HUES6 (cell line): ENCODE results near the gene RB1.

Experiments
- H3K27ac ChIP-seq: 2 replicates; pipeline ENCODE4 v1.7.0; 2013; ENCODE audit warnings: low read depth, mild to moderate bottlenecking, low read length, inconsistent platforms
- H3K27me3 ChIP-seq: 2 replicates; pipeline ENCODE4 v1.6.1; 2013; ENCODE audit warnings: low read length; ENCODE audit not compliant: control insufficient read depth, insufficient read depth
- H3K36me3 ChIP-seq: 2 replicates; pipeline ENCODE4 v1.6.1; 2013; ENCODE audit warnings: low read length; ENCODE audit not compliant: control insufficient read depth, insufficient read depth
- H3K4me1 ChIP-seq: 2 replicates; pipeline ENCODE4 v1.6.1; 2013; ENCODE audit warnings: low read length; ENCODE audit not compliant: control insufficient read depth, insufficient read depth
- H3K4me3 ChIP-seq: 2 replicates; pipeline ENCODE4 v1.5.1; 2013; ENCODE audit warnings: low read depth, low read length
- H3K9ac ChIP-seq: one replicate; pipeline ENCODE4 v1.6.1; 2013; ENCODE audit warnings: mild to moderate bottlenecking, low read length
- H3K9me3 ChIP-seq: 2 replicates; pipeline ENCODE4 v1.6.1; 2013; ENCODE audit warnings: low read depth, low read length; ENCODE audit not compliant: control insufficient read depth, insufficient read depth

Gene RB1

DNA sequence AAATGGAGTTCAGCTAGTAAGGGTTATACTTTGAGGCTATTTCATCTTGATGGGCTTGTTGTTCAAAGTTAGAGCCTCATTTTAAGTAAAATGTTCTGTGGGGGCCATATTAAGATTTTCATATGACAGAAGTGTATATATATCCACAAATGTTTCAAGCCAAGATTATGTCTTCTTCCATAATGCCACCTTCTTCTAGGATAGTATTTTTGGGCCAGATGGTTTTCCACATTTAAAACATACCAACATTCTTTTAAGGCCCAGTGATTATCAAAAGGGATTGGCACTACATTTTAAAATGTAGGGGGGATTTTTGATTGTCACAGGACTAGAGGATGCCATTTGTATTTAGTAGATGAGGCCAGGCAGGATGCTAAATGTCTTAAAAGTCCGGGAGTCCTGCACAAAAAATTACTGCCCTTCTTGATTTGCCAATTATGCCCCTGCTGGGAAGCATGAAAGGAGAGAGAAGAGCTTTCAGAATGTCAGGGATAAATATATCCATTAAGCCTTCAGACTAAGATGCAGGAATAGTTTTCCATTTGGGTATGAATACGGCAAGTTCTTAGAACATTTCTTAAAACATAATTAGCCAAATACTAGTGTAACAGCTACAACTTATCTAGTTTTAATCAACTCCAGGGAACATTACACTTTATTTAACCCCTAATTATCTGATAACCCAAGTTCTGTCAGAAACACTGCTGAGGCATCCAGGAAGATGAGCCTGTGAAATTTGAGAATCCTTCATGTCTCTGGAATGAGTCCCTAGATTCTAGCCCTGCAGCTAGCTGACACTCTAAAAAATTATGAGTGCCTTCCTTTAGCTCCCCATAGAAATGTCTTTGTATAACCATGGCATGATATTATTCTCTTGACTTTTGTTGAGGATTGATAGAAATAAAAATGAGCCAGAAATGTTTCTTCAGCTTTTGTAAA, 36.6 kb upstream of the RB1 start:
- H3K27me3 ChIP-seq, result no peaks in the 10 kb centered on the region
- H3K4me3 ChIP-seq, result no peak overlapping the region
- H3K36me3 ChIP-seq, result peaks cover 28% of the 10 kb centered on the region
- H3K9ac ChIP-seq, result no peak overlapping the region
- H3K27ac ChIP-seq, result no peak overlapping the region
- no peaks in the 10 kb centered on the region for H3K9me3 ChIP-seq
- peaks cover 13% of the 10 kb centered on the region for H3K4me1 ChIP-seq

DNA sequence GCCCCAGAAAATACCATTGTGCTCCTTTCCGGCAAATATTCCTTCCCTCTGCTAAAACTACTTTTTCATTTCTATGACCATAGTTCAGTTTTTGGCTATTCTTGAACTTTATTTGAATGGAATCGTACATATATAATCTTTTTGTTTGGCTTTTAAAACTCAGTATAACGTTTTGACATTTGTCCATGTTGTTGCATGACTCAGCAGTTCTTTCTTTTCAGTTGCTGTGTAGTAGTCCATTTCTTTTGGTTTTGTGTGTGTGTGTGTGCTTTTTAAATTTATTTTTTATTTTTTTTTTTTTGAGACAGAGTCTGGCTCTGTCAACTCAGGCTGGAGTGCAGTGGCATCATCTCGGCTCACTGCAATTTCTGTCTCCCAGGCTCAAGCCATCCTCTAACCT, 35.5 kb upstream of the RB1 start:
- Histone ChIP-seq H3K9me3 (no peaks in the 10 kb centered on the region), H3K27me3 (no peaks in the 10 kb centered on the region), H3K9ac (no peak overlapping the region), H3K36me3 (peaks cover 19% of the 10 kb centered on the region), H3K4me1 (peaks cover 7% of the 10 kb centered on the region), H3K27ac (no peak overlapping the region), H3K4me3 (no peak overlapping the region)

DNA sequence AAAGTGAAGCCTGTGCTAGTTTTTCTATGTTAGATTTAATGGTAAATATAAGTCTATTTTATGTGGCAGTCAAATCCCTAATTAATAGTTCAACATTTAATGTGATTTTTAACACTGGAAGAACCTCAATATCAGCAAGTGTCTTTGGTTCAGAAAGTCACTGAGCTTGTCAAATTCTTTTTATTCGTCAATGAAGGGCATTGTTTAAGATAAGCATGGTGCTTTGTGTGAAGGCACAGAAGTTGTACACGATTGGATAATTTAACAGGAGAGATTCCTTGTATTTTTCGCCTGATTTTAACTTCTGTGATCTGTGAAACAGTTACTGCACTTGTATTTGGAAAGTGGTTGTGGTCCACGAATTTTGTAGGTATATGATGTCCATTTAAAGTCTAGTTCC, 30.2 kb upstream of the RB1 start:
- H3K36me3 ChIP-seq, result no peaks in the 10 kb centered on the region

DNA sequence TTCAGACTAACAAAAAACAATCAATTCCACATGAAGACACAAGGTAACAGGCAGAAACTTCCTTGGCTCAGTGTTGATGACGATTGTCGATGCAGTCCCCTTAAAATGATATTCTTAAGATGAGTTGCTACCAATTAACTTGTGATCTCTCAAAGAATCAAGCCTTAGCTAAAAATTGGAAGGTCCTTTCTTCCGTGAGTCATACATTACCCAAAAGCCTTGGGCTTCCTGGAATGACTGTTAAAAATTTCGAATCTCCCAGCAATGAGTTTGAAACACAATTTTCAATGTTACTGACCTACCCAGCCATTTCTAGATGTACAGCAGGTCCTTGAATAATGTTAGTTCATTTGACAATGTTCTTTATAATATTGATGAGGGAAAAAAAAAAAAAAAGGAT, 28.0 kb upstream of the RB1 start:
- no peaks in the 10 kb centered on the region for H3K27me3 ChIP-seq
- no peak overlapping the region for H3K9ac ChIP-seq
- H3K27ac ChIP-seq, result no peak overlapping the region
- H3K4me1 ChIP-seq, result no peaks in the 10 kb centered on the region
- no peaks in the 10 kb centered on the region for H3K36me3 ChIP-seq
- H3K4me3 ChIP-seq, result no peak overlapping the region
- H3K9me3 ChIP-seq, result no peaks in the 10 kb centered on the region

More for the DNA sequence above, 30.2 kb upstream of the RB1 start:
- no peaks in the 10 kb centered on the region for H3K9me3 ChIP-seq
- no peak overlapping the region for H3K27ac ChIP-seq
- no peaks in the 10 kb centered on the region for H3K27me3 ChIP-seq
- no peak overlapping the region for H3K9ac ChIP-seq
- no peaks in the 10 kb centered on the region for H3K4me1 ChIP-seq
- no peak overlapping the region for H3K4me3 ChIP-seq

DNA sequence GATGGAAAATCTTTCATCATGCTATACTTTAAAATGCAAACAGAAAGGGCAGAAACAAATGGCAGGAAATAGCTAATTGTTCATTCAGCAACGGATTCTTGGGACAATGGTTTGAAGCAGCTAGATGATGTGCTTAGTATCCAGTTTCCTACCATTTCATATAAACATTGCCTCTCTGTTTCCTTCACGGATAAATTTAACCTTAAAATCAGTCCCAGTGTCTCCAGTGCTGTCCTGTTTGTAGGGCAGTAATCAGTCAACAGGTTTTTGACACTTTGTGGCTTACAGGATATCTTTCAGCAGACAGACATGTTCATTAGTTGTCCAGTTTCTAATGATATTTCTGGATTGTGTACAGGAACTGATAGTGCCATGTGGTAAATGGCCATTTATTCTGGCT, 24.7 kb upstream of the RB1 start:
- no peak overlapping the region for H3K27ac ChIP-seq
- no peaks in the 10 kb centered on the region for H3K27me3 ChIP-seq
- H3K36me3 ChIP-seq, result no peaks in the 10 kb centered on the region
- no peaks in the 10 kb centered on the region for H3K4me1 ChIP-seq
- H3K4me3 ChIP-seq, result no peak overlapping the region
- H3K9me3 ChIP-seq, result no peaks in the 10 kb centered on the region
- H3K9ac ChIP-seq, result no peak overlapping the region

DNA sequence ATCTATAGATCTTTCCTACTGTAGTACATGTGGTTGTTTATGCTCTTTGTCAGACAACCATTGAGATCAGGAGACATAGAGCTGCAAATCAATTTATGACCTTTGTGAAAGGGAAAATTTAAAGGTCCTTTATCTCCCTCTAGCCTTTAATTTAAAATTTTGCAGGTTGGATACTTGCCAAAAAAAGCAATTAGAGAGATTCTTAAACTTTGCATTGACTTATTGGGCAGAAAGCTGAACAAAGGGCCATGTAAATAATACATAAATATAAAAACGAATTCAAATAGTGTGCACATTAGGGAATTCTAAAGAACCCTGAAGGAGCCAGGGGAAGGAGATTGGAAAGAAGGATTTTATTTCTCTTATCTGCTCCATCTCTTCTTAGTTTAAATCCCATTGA, 22.0 kb upstream of the RB1 start:
- no peak overlapping the region for H3K4me3 ChIP-seq
- H3K27ac ChIP-seq, result no peak overlapping the region
- H3K27me3 ChIP-seq, result no peaks in the 10 kb centered on the region
- H3K9me3 ChIP-seq, result no peaks in the 10 kb centered on the region
- no peak overlapping the region for H3K9ac ChIP-seq
- H3K36me3 ChIP-seq, result no peaks in the 10 kb centered on the region
- no peaks in the 10 kb centered on the region for H3K4me1 ChIP-seq

DNA sequence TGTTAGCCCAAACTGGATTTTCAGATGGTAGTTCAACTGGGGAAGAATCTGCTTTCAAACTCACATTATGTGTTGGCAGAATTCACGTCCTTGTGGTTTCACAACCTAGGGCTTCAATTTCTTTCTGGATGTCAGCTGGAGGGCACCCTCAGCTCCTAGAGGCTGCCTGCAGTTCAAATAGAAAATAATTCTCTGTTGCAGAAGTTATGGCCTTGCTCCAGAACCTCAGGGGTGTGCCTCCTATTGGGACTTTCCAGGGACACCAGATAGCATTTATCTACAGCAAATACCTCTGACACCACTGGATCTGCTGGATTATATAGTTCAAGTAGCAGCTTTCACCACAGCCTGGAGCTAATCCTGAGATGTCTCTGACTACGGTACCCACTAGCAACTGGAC, 11.8 kb upstream of the RB1 start:
- no peak overlapping the region for H3K9ac ChIP-seq
- no peak overlapping the region for H3K27ac ChIP-seq
- H3K4me1 ChIP-seq, result no peaks in the 10 kb centered on the region
- H3K36me3 ChIP-seq, result no peaks in the 10 kb centered on the region
- H3K9me3 ChIP-seq, result no peaks in the 10 kb centered on the region
- H3K27me3 ChIP-seq, result no peaks in the 10 kb centered on the region
- no peak overlapping the region for H3K4me3 ChIP-seq

DNA sequence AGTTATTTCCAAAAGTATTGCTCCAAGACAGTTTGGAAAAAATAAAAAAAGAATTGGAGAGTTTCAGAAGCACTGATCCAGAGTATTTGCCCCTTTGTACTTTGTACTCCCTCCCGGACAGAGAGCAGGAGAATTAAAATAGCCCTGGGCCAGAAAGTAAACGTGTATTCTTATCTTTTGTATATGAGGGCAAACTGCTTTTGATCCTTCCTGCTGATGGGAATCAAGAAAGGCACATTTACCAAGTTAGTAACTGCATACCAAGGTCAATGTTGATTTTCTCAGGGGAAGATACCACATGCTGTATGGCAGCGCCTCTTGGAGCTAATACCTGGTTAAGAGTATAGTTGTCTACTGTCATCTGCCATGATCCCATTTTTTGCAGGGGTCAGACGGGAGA, 10.9 kb upstream of the RB1 start:
- Histone ChIP-seq H3K27me3 (no peaks in the 10 kb centered on the region), H3K4me3 (no peak overlapping the region), H3K27ac (no peak overlapping the region), H3K36me3 (no peaks in the 10 kb centered on the region), H3K9ac (no peak overlapping the region), H3K9me3 (no peaks in the 10 kb centered on the region), H3K4me1 (no peaks in the 10 kb centered on the region)

DNA sequence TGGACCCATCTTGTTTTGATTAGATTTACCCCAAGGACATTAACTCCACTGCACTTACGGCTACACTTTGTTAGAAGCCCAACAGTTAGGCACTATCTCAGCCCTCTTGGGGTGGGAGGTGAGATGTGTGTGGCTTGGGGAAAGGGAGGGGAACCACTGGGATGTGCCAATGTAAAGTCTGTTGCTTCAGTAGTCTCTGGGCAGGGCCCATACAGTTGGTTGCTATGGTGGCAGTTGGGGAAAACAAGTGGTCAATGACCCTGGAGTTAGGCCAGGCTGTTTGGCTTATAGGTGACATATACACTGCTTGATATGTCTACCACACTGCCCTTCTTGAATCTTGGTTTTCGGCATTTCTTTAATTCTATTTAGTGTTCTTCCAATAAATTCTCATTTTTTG, 8.9 kb upstream of the RB1 start:
- no peak overlapping the region for H3K9ac ChIP-seq
- no peak overlapping the region for H3K27ac ChIP-seq
- no peaks in the 10 kb centered on the region for H3K9me3 ChIP-seq
- H3K4me1 ChIP-seq, result no peaks in the 10 kb centered on the region
- no peaks in the 10 kb centered on the region for H3K27me3 ChIP-seq
- H3K4me3 ChIP-seq, result no peak overlapping the region
- H3K36me3 ChIP-seq, result no peaks in the 10 kb centered on the region

DNA sequence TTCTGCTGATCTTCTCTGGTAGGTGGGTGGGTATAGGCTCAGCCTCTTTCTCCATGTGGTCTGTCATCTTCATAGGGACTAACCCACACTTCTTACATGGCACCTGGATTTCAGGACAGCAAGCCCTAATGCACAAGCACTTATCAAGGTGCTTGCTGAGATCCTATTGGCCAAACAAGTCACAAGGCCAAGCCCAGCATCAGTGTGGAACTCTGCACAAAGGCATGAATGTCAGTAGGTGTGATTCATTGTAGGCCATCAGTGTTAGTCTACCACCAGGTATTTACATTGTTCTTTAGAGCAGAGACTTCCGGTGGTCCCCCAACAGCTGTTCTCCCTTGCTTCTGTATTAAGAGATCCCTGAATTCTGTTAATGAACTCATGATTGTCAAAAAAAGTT, 8.3 kb upstream of the RB1 start:
- no peaks in the 10 kb centered on the region for H3K4me1 ChIP-seq
- no peaks in the 10 kb centered on the region for H3K9me3 ChIP-seq
- H3K27me3 ChIP-seq, result no peaks in the 10 kb centered on the region
- no peaks in the 10 kb centered on the region for H3K36me3 ChIP-seq
- no peak overlapping the region for H3K4me3 ChIP-seq
- H3K27ac ChIP-seq, result no peak overlapping the region
- H3K9ac ChIP-seq, result no peak overlapping the region

DNA sequence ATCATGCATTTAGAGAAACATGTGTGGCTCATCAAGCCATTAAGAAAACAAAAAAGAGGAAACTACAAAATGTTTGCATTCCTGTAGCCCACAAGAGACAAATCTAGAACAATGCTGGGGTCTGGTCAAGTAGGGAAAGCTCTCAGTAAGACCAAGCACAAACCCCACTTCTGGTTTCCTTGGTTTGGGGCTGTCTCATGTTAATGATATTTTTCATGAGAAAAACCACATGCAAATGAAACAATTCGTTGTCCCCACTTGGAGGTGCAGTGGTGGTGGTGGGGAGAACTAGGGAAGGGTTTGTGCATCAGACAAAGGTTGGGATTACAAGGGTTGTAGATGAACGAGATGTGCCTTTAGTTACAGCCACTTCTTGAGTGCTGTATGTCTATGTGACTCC, 7.0 kb upstream of the RB1 start:
- Histone ChIP-seq H3K4me1 (no peaks in the 10 kb centered on the region), H3K9ac (no peak overlapping the region), H3K27me3 (no peaks in the 10 kb centered on the region), H3K36me3 (no peaks in the 10 kb centered on the region), H3K4me3 (no peak overlapping the region), H3K27ac (no peak overlapping the region), H3K9me3 (no peaks in the 10 kb centered on the region)
